ENCODE data around the gene ARHGEF25. TPM values are rescaled to one million over a fixed set of nuclear protein-coding genes. Genes with fewer than 3 reads are reported as not detected.
A peak's percentile ranks its signal among the peaks of the same experiment; 100 is the strongest.

The ARHGEF25 gene
- total and polyA plus RNA-seq, 4 donors = 65.6 to 253 (median 72.5) TPM

- DNase-seq = peak in 1 of 2 donors; percentile 65
- peak; percentile 63 for ATAC-seq (ENCODE audit: low FRiP score)
- H3K4me1 ChIP-seq (ENCODE audit: control insufficient read depth in 1 of 2, insufficient read depth in 2 of 2, low read length in 2 of 2) = peaks cover 0 to 2% of the 10 kb centered on the region in 2 donors
- H3K4me3 ChIP-seq (ENCODE audit: low read length in 2 of 2) = peak within 1 kb of the TSS; percentile 67 to 96
- H3K9me3 ChIP-seq (ENCODE audit: control insufficient read depth, low read length) = no peaks in the 10 kb centered on the region
- 0 to 1% methylated on average over 18 to 36 of the region's 36 CpGs for WGBS, 2 donors
- H3K36me3 ChIP-seq (ENCODE audit: control insufficient read depth in 1 of 2, insufficient read depth in 2 of 2, low read length in 1 of 2) = peaks cover 4 to 5% of the 10 kb centered on the region in 2 donors
- intact Hi-C loops (cut with DNase I) = no loop called here
- H3K27ac ChIP-seq (ENCODE audit: low read depth in 1 of 2, low read length in 2 of 2) = peak within 1 kb of the TSS; percentile 94 to 97
- no peaks in the 10 kb centered on the region for H3K27me3 ChIP-seq (ENCODE audit: control insufficient read depth in 1 of 2, insufficient read depth in 2 of 2, low read length in 1 of 2)
Measured at GRCh38 chr12:57604454-57604991, 6.7 kb upstream of the ARHGEF25 start, which contains the start of gene DTX3. Gene DTX3, plus strand, starts transcription at chr12:57604824. Its CDS starts 1,694 bp downstream, at chr12:57606518.

- peaks cover 0 to 2% of the 10 kb centered on the region in 2 donors for H3K4me1 ChIP-seq (ENCODE audit: control insufficient read depth in 1 of 2, insufficient read depth in 2 of 2, low read length in 2 of 2)
- intact Hi-C loops (cut with DNase I) = no loop called here
- no peaks in the 10 kb centered on the region for H3K27me3 ChIP-seq (ENCODE audit: control insufficient read depth in 1 of 2, insufficient read depth in 2 of 2, low read length in 1 of 2)
- H3K4me3 ChIP-seq (ENCODE audit: low read length in 2 of 2) = peak overlapping the region; percentile 67 to 96
- H3K27ac ChIP-seq (ENCODE audit: low read depth in 1 of 2, low read length in 2 of 2) = peak overlapping the region; percentile 94 to 97
- WGBS, 2 donors = 2 to 3% methylated on average over 24 to 25 of the region's 25 CpGs
- no peaks in the 10 kb centered on the region for H3K9me3 ChIP-seq (ENCODE audit: control insufficient read depth, low read length)
- H3K36me3 ChIP-seq (ENCODE audit: control insufficient read depth in 1 of 2, insufficient read depth in 2 of 2, low read length in 1 of 2) = peaks cover 0 to 5% of the 10 kb centered on the region in 2 donors
- DNase-seq (peak in 1 of 2 donors; percentile 69), ATAC-seq (ENCODE audit: low FRiP score) (peak; percentile 4)
Measured at GRCh38 chr12:57604992-57605810, 6.0 kb upstream of the ARHGEF25 start.

DNA sequence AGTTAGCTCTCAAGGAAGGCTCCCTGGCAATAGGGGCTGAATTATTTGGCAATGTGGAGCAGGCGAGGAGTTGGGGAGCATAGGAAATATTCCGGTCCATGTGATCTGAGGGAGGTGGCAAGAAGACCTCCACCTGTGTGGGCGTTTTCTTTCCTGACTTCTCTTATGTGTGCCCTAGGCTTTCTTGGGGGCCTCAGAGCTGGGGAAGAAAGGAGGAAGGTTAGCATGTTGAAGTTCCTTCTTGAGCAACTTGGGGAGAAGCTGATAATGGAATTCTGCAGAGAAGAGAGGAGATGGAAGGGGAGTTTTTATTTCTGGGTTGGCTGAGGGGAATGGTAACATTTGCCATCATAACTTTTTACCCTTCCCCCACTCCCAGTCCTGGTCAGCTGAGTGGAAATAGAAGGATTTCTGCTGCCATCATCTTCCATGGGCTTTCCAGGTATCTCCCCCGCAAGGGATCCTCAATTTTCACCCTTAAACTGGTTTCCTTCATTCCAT is 5.4 kb upstream of the ARHGEF25 start:
- peak overlapping the region in 1 of 2 donors; percentile 97 for H3K27ac ChIP-seq (ENCODE audit: low read depth in 1 of 2, low read length in 2 of 2)
- WGBS, 2 donors = 40 to 48% methylated on average over 4 of the region's 4 CpGs
- intact Hi-C loops (cut with DNase I) = no loop called here

DNA sequence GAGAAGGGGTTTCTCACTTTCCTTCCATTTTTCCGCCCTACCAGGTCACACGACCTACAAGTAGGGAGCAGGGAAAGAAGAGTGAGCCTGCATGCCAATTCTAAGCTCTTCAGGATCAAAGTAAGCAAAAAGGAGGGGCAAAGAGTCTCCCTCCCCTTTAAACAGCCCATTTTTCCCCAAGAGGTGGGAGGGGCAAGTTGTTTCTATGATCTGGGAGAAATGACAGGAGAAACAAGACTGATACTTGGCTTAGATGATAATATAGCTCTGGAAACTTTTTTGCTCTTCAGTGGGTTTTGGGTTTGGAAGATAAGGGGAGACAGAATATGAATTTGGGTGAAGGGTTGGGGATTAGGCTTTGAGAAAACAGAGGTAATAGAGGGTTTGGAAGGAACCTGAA is 4.8 kb upstream of the ARHGEF25 start:
- ATAC-seq (ENCODE audit: low FRiP score) (no peak), DNase-seq (no peak)
- intact Hi-C loops (cut with DNase I) = no loop called here
- Histone ChIP-seq H3K9me3 (ENCODE audit: control insufficient read depth, low read length) (no peaks in the 10 kb centered on the region), H3K27ac (ENCODE audit: low read depth in 1 of 2, low read length in 2 of 2) (no peak overlapping the region), H3K36me3 (ENCODE audit: control insufficient read depth in 1 of 2, insufficient read depth in 2 of 2, low read length in 1 of 2) (peaks cover 0 to 2% of the 10 kb centered on the region in 2 donors), H3K4me3 (ENCODE audit: low read length in 2 of 2) (no peak overlapping the region), H3K27me3 (ENCODE audit: control insufficient read depth in 1 of 2, insufficient read depth in 2 of 2, low read length in 1 of 2) (no peaks in the 10 kb centered on the region), H3K4me1 (ENCODE audit: control insufficient read depth in 1 of 2, insufficient read depth in 2 of 2, low read length in 2 of 2) (peaks cover 0 to 2% of the 10 kb centered on the region in 2 donors)
- WGBS, 2 donors = 64 to 69% methylated on average over 2 of the region's 2 CpGs

More for the DNA sequence above, 5.4 kb upstream of the ARHGEF25 start:
- peaks cover 0 to 2% of the 10 kb centered on the region in 2 donors for H3K4me1 ChIP-seq (ENCODE audit: control insufficient read depth in 1 of 2, insufficient read depth in 2 of 2, low read length in 2 of 2)
- ATAC-seq (ENCODE audit: low FRiP score) (no peak), DNase-seq (no peak)
- H3K27me3 ChIP-seq (ENCODE audit: control insufficient read depth in 1 of 2, insufficient read depth in 2 of 2, low read length in 1 of 2) = no peaks in the 10 kb centered on the region
- H3K4me3 ChIP-seq (ENCODE audit: low read length in 2 of 2) = peak overlapping the region in 1 of 2 donors; percentile 96
- peaks cover 0 to 2% of the 10 kb centered on the region in 2 donors for H3K36me3 ChIP-seq (ENCODE audit: control insufficient read depth in 1 of 2, insufficient read depth in 2 of 2, low read length in 1 of 2)
- no peaks in the 10 kb centered on the region for H3K9me3 ChIP-seq (ENCODE audit: control insufficient read depth, low read length)

DNA sequence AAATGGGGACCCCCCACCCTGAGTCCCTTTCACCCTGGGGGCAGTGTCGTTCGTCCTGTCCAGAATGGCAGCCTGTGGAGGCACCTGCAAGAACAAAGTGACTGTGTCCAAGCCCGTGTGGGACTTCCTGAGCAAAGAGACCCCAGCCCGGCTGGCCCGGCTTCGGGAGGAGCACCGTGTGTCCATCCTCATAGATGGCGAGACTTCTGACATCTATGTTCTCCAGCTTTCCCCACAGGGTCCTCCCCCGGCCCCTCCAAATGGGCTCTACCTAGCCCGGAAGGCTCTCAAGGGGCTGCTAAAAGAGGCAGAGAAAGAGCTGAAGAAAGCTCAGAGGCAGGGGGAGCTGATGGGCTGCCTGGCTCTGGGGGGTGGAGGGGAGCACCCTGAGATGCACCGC is 4.4 kb upstream of the ARHGEF25 start:
- no peak overlapping the region for H3K4me3 ChIP-seq (ENCODE audit: low read length in 2 of 2)
- H3K27ac ChIP-seq (ENCODE audit: low read depth in 1 of 2, low read length in 2 of 2) = no peak overlapping the region
- ATAC-seq (ENCODE audit: low FRiP score) (no peak), DNase-seq (no peak)
- no peaks in the 10 kb centered on the region for H3K9me3 ChIP-seq (ENCODE audit: control insufficient read depth, low read length)
- peaks cover 0 to 2% of the 10 kb centered on the region in 2 donors for H3K4me1 ChIP-seq (ENCODE audit: control insufficient read depth in 1 of 2, insufficient read depth in 2 of 2, low read length in 2 of 2)
- intact Hi-C loops (cut with DNase I) = no loop called here
- peaks cover 0 to 2% of the 10 kb centered on the region in 2 donors for H3K36me3 ChIP-seq (ENCODE audit: control insufficient read depth in 1 of 2, insufficient read depth in 2 of 2, low read length in 1 of 2)
- H3K27me3 ChIP-seq (ENCODE audit: control insufficient read depth in 1 of 2, insufficient read depth in 2 of 2, low read length in 1 of 2) = no peaks in the 10 kb centered on the region
- 85 to 89% methylated on average over 11 of the region's 11 CpGs for WGBS, 2 donors

DNA sequence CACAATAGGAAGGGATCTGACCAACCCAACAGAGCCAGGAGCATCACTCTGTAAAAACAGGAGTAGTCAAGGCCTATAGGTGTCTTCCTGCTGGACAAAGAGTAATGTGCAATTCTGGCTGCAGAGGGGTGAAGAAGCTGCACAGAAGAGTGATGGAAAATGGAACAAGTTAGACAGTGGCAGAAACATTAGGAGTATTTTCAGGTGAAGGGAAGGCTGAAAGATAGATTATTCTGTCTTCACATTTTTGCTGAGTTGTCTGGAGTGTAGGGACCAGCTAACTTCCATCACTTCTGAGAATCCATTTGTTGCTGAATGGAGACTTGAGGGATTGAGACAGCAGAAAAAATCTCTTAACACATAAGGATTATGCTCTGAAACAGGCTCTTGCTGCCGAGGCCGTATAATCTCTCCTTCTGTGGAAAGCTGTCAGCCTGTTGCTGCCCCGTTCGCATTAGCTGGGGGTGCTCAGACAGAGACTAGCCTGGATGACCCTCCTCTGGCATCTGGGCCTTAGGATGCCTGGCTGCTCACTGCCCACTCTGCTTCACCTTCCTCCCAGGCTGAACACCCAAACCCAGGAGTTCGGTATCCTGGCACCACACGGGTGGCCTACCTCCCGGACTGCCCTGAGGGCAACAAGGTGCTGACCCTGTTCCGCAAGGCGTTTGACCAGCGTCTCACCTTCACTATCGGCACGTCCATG is 3.1 kb upstream of the ARHGEF25 start:
- intact Hi-C loops (cut with DNase I) = no loop called here
- Histone ChIP-seq H3K27ac (ENCODE audit: low read depth in 1 of 2, low read length in 2 of 2) (no peak overlapping the region), H3K36me3 (ENCODE audit: control insufficient read depth in 1 of 2, insufficient read depth in 2 of 2, low read length in 1 of 2) (no peaks in the 10 kb centered on the region), H3K4me3 (ENCODE audit: low read length in 2 of 2) (no peak overlapping the region), H3K9me3 (ENCODE audit: control insufficient read depth, low read length) (no peaks in the 10 kb centered on the region), H3K27me3 (ENCODE audit: control insufficient read depth in 1 of 2, insufficient read depth in 2 of 2, low read length in 1 of 2) (no peaks in the 10 kb centered on the region), H3K4me1 (ENCODE audit: control insufficient read depth in 1 of 2, insufficient read depth in 2 of 2, low read length in 2 of 2) (peaks cover 0 to 2% of the 10 kb centered on the region in 2 donors)
- ATAC-seq (ENCODE audit: low FRiP score) (no peak), DNase-seq (no peak)
- 73% methylated on average over 12 of the region's 12 CpGs for WGBS, 2 donors

- DNase-seq (no peak), ATAC-seq (ENCODE audit: low FRiP score) (no peak)
- peak overlapping the region; percentile 34 to 77 for H3K27ac ChIP-seq (ENCODE audit: low read depth in 1 of 2, low read length in 2 of 2)
- H3K9me3 ChIP-seq (ENCODE audit: control insufficient read depth, low read length) = no peaks in the 10 kb centered on the region
- 27 to 28% methylated on average over 19 of the region's 19 CpGs for WGBS, 2 donors
- no peaks in the 10 kb centered on the region for H3K27me3 ChIP-seq (ENCODE audit: control insufficient read depth in 1 of 2, insufficient read depth in 2 of 2, low read length in 1 of 2)
- intact Hi-C loops (cut with DNase I) = no loop called here
- H3K4me1 ChIP-seq (ENCODE audit: control insufficient read depth in 1 of 2, insufficient read depth in 2 of 2, low read length in 2 of 2) = no peaks in the 10 kb centered on the region
- no peaks in the 10 kb centered on the region for H3K36me3 ChIP-seq (ENCODE audit: control insufficient read depth in 1 of 2, insufficient read depth in 2 of 2, low read length in 1 of 2)
- H3K4me3 ChIP-seq (ENCODE audit: low read length in 2 of 2) = no peak overlapping the region
Measured at GRCh38 chr12:57609101-57609780, 2.0 kb upstream of the ARHGEF25 start.
